ENCODE results near the gene PLXNA1.

DNA sequence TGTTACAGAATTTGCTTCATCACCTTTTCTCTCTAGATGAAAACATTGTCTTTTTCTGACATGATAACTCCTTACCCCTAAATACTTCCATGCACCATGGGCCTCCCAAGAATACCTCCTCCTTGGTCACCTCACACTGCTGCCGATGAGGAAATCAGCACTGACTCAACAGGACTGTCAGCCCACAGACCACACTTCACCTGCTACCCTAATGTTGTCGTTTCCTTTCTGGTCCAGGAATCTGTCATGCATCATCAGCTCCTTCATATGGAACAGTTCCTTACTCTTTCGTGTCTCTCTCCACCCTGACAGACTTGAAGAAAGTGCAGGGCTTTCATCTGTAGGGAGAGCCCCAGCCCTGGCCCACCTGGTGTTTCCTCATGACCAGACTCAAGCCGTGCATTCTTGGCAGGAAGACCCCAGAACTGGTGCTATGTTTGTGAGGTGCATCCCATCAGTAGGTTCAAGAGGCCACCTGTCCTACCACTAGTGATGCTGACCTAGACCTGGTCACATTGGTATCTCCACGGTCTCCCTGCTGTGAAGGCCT, 41.1 kb upstream of the PLXNA1 start:
- no peak for TF ChIP-seq CTCF (IDR thresholded peaks at IDR 0.05)
- TF ChIP-seq POLR2AphosphoS5 (IDR thresholded peaks at IDR 0.05; ENCODE audit: low read depth, low read length) = no peak
- TF ChIP-seq, protein P1, sequence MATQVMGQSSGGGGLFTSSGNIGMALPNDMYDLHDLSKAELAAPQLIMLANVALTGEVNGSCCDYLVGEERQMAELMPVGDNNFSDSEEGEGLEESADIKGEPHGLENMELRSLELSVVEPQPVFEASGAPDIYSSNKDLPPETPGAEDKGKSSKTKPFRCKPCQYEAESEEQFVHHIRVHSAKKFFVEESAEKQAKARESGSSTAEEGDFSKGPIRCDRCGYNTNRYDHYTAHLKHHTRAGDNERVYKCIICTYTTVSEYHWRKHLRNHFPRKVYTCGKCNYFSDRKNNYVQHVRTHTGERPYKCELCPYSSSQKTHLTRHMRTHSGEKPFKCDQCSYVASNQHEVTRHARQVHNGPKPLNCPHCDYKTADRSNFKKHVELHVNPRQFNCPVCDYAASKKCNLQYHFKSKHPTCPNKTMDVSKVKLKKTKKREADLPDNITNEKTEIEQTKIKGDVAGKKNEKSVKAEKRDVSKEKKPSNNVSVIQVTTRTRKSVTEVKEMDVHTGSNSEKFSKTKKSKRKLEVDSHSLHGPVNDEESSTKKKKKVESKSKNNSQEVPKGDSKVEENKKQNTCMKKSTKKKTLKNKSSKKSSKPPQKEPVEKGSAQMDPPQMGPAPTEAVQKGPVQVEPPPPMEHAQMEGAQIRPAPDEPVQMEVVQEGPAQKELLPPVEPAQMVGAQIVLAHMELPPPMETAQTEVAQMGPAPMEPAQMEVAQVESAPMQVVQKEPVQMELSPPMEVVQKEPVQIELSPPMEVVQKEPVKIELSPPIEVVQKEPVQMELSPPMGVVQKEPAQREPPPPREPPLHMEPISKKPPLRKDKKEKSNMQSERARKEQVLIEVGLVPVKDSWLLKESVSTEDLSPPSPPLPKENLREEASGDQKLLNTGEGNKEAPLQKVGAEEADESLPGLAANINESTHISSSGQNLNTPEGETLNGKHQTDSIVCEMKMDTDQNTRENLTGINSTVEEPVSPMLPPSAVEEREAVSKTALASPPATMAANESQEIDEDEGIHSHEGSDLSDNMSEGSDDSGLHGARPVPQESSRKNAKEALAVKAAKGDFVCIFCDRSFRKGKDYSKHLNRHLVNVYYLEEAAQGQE (IDR thresholded peaks at IDR 0.05; ENCODE audit: insufficient read depth in 1 of 2, low read depth in 2 of 2, low read length in 1 of 2) = no peak
- no peak for TF ChIP-seq TCF7L2 (IDR thresholded peaks at IDR 0.05; ENCODE audit: low read depth, low read length)

Data from Panc1 (cell line).